A673 (cell line): ENCODE measurements around the gene ANKRD28. TPM values are rescaled to one million over a fixed set of nuclear protein-coding genes. Genes with fewer than 3 reads are reported as not detected.

Experiments
- BruUV-seq: library from RNA; stranded (reverse); fragments of 400-500 nt; replicated peaks from 2 replicates; lab custom pipeline; 2021; lab: Mats Ljungman, UMichigan
- CTCF ChIA-PET: fragments of 300-600 bp; sonication (Branson Sonifier 250); formaldehyde crosslinking; loops from one replicate; lab custom pipeline; 2022; ENCODE audit warnings: antibody characterized with exemption; lab: Charles Lee
- POLR2A ChIA-PET: fragments of 300-600 bp; sonication (Branson Sonifier 250); formaldehyde crosslinking; loops from one replicate; lab custom pipeline; 2022; ENCODE audit warnings: antibody characterized with exemption; ENCODE audit not compliant: low non-redundant PET; lab: Charles Lee
- DNase-seq: peaks from one replicate; pipeline ENCODE4 v3.0.0-alpha.2; 2015; ENCODE audit warnings: low spot score
- H3K27ac ChIP-seq: fragments of 200-600 bp; sonication (generic); 2 replicates; pipeline ENCODE4 v1.5.1; 2016; ENCODE audit warnings: mixed run types, low read depth, mild to moderate bottlenecking, mixed read lengths, antibody characterized with exemption, low read length; ENCODE audit not compliant: poor library complexity, severe bottlenecking
- H3K27me3 ChIP-seq: fragments of 200-600 bp; sonication (generic); replicated peaks from 2 replicates; pipeline ENCODE4 v1.6.1; 2017; ENCODE audit warnings: mixed run types, low read depth, mild to moderate bottlenecking, mixed read lengths, antibody characterized with exemption, low read length; ENCODE audit not compliant: insufficient read depth, poor library complexity
- H3K36me3 ChIP-seq: fragments of 200-600 bp; sonication (generic); 2 replicates; pipeline ENCODE4 v1.6.1; 2016; ENCODE audit warnings: mixed run types, mild to moderate bottlenecking, mixed read lengths, antibody characterized with exemption, low read length; ENCODE audit not compliant: insufficient read depth, poor library complexity, severe bottlenecking
- H3K4me1 ChIP-seq: fragments of 200-600 bp; sonication (generic); 2 replicates; pipeline ENCODE4 v1.6.1; 2017; ENCODE audit warnings: mixed run types, mild to moderate bottlenecking, mixed read lengths, antibody characterized with exemption, low read length; ENCODE audit not compliant: insufficient read depth, poor library complexity, severe bottlenecking
- H3K4me3 ChIP-seq: fragments of 200-600 bp; sonication (generic); 2 replicates; pipeline ENCODE4 v1.5.1; 2016; ENCODE audit warnings: low read depth, mixed run types, mild to moderate bottlenecking, mixed read lengths, low read length; ENCODE audit not compliant: poor library complexity, severe bottlenecking
- H3K9me3 ChIP-seq: fragments of 200-600 bp; sonication (generic); 2 replicates; pipeline ENCODE4 v1.6.1; 2016; ENCODE audit warnings: mixed run types, low read depth, mild to moderate bottlenecking, mixed read lengths, antibody characterized with exemption, low read length; ENCODE audit not compliant: poor library complexity, severe bottlenecking
- EZH2 ChIP-seq: fragments of 200-600 bp; sonication (generic); IDR thresholded peaks from 2 replicates; pipeline ENCODE4 v1.6.1; 2017; ENCODE audit warnings: borderline replicate concordance, low read depth, mild to moderate bottlenecking, mixed read lengths, antibody characterized with exemption, low read length; ENCODE audit not compliant: poor library complexity, severe bottlenecking
- intact Hi-C: fragments of 100-400 bp; cut with micrococcal nuclease; formaldehyde crosslinking; loops from one replicate; pipeline ENCODE4 v1.10.0; 2022; ENCODE audit not compliant: unreplicated experiment
- total RNA-seq: library from RNA; stranded (reverse); gene quantifications from 2 replicates; pipeline ENCODE4 v1.2.3, GENCODE V29; 2021
- TF ChIP-seq, protein P1 (sequence below): fragments of 300-800, 200-600 bp; sonication (generic); conservative IDR thresholded peaks from 2 replicates; pipeline ENCODE4 v1.5.1; 2017; ENCODE audit warnings: low read depth, mild to moderate bottlenecking, antibody characterized with exemption, low read length, moderate library complexity, mixed read lengths

ANKRD28 gene
- total RNA-seq, 1 experiment from 2014 or later, result 29.9 TPM

GRCh38 chr3:15659254-15659975, 138.4 kb downstream of the ANKRD28 start:
- TF ChIP-seq EZH2, result no peak
- TF ChIP-seq, protein P1, sequence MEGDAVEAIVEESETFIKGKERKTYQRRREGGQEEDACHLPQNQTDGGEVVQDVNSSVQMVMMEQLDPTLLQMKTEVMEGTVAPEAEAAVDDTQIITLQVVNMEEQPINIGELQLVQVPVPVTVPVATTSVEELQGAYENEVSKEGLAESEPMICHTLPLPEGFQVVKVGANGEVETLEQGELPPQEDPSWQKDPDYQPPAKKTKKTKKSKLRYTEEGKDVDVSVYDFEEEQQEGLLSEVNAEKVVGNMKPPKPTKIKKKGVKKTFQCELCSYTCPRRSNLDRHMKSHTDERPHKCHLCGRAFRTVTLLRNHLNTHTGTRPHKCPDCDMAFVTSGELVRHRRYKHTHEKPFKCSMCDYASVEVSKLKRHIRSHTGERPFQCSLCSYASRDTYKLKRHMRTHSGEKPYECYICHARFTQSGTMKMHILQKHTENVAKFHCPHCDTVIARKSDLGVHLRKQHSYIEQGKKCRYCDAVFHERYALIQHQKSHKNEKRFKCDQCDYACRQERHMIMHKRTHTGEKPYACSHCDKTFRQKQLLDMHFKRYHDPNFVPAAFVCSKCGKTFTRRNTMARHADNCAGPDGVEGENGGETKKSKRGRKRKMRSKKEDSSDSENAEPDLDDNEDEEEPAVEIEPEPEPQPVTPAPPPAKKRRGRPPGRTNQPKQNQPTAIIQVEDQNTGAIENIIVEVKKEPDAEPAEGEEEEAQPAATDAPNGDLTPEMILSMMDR, result no peak
- Histone ChIP-seq H3K4me3 (no peak overlapping the region), H3K27ac (no peak overlapping the region), H3K27me3 (no peaks in the 10 kb centered on the region), H3K36me3 (no peaks in the 10 kb centered on the region), H3K9me3 (peaks cover 17% of the 10 kb centered on the region), H3K4me1 (no peaks in the 10 kb centered on the region)
- POLR2A ChIA-PET, result no interaction called here
- no TSS peak for BruUV-seq
- peak; percentile 73 for DNase-seq
- intact Hi-C loops, result no loop called here
- CTCF ChIA-PET, result no interaction called here

GRCh38 chr3:15657016-15657415, 140.8 kb downstream of the ANKRD28 start:
- intact Hi-C loops, result no loop called here
- TF ChIP-seq, protein P1, result no peak
- TF ChIP-seq EZH2, result no peak
- POLR2A ChIA-PET, result no interaction called here
- no peaks in the 10 kb centered on the region for H3K27me3 ChIP-seq
- BruUV-seq, result no TSS peak
- H3K4me1 ChIP-seq, result no peaks in the 10 kb centered on the region
- CTCF ChIA-PET, result no interaction called here
- no peak overlapping the region for H3K4me3 ChIP-seq
- H3K27ac ChIP-seq, result no peak overlapping the region
- peaks cover 17% of the 10 kb centered on the region for H3K9me3 ChIP-seq
- peak; percentile 31 for DNase-seq
- H3K36me3 ChIP-seq, result no peaks in the 10 kb centered on the region

GRCh38 chr3:15656342-15656741, 141.4 kb downstream of the ANKRD28 start:
- BruUV-seq, result no TSS peak
- no peak overlapping the region for H3K27ac ChIP-seq
- H3K9me3 ChIP-seq, result peaks cover 17% of the 10 kb centered on the region
- CTCF ChIA-PET, result no interaction called here
- no peak for DNase-seq
- intact Hi-C loops, result no loop called here
- no peaks in the 10 kb centered on the region for H3K36me3 ChIP-seq
- TF ChIP-seq EZH2, result no peak
- TF ChIP-seq, protein P1, result no peak
- no peaks in the 10 kb centered on the region for H3K4me1 ChIP-seq
- no peak overlapping the region for H3K4me3 ChIP-seq
- POLR2A ChIA-PET, result no interaction called here
- H3K27me3 ChIP-seq, result no peaks in the 10 kb centered on the region
